Pancreas (tissue), 10 donors: ENCODE data around the gene DHX58. TPM values are rescaled to one million over a fixed set of nuclear protein-coding genes. Genes with fewer than 3 reads are reported as not detected.

Source experiments
- ATAC-seq, 4 donors: fragments of 200-7000 bp; cut with Tn5 transposase; one replicate each; pipeline versions ENCODE4 v1.8.0 to v1.9.1; 2020; ENCODE audit warnings: mild to moderate bottlenecking in 4 of 4, moderate library complexity in 4 of 4
- DNase-seq, 6 donors: peaks; one replicate each; pipeline ENCODE4 v3.0.0-alpha.2; 2020
- FAIRE-seq: peaks from 2 replicates; lab custom pipeline; 2012; peaks lifted over from hg19 to GRCh38; lab: Jason Lieb, UNC
- H3K27ac ChIP-seq, 4 donors: fragments of 200-600 bp; sonication (generic); 1 replicate in 3 of 4; 2 replicates in 1 of 4; pipeline versions ENCODE4 v1.5.0 to v1.8.0; 2020
- H3K27me3 ChIP-seq, 4 donors: fragments of 200-600 bp; one replicate each; pipeline ENCODE4 v1.8.0; 2021
- H3K36me3 ChIP-seq, 3 donors: fragments of 200-600 bp; sonication (generic) in 1 of 3; one replicate each; pipeline versions ENCODE4 v1.5.0 to v1.8.0; 2020 to 2021
- H3K4me1 ChIP-seq, 3 donors: fragments of 200-600 bp; one replicate each; pipeline ENCODE4 v1.8.0; 2021
- H3K4me3 ChIP-seq, 4 donors: fragments of 200-600 bp; sonication (generic) in 2 of 4; one replicate each; pipeline versions ENCODE4 v1.5.0 to v1.8.0; 2020 to 2021
- H3K9me3 ChIP-seq, 4 donors: fragments of 200-600 bp; one replicate each; pipeline ENCODE4 v1.8.0; 2021
- WGBS, 2 donors: extraction: QIAGEN DNeasy Blood & Tissue Kit; methylation state at CpG; one replicate each; pipeline ENCODE4 v1.1.7; 2013; 5-methylcytosine and 5-hydroxymethylcytosine counted together
- intact Hi-C, 3 donors: fragments of 100-400 bp; cut with DNase I; formaldehyde crosslinking; loops; one replicate each; pipeline versions ENCODE4 v1.11.1 to v1.14.2; 2022
- polyA plus RNA-seq, 2 donors: library from polyadenylated mRNA; stranded (reverse); fragments of 200-250 nt; gene quantifications; one replicate each; pipeline ENCODE4 v1.2.3, GENCODE V29; 2013
- total RNA-seq, 6 donors: library from RNA; stranded (reverse); fragmentation: NEBNext Ultra II Directional in 4 of 6; extraction: Animal tissue kit (Norgen Biotek cat#: 25700) in 4 of 6; gene quantifications; one replicate each; pipeline versions ENCODE4 v1.2.1 to v1.2.4, GENCODE V29; 2021 to 2023
- TF ChIP-seq, protein P1 (sequence below), 4 donors: fragments of 200-600 bp; sonication (generic) in 3 of 4; IDR thresholded peaks; one replicate each; pipeline versions ENCODE4 v1.5.0 to v1.8.0; 2021; ENCODE audit warnings: antibody characterized with exemption in 4 of 4
- donor health status: healthy with polysubstance abuse.
- donor health status: DM: no; HTN: no; CAD: no; lungs with moderate emphysema.
- donor health status: DM: no; HTN: no; CAD: no.
- donor health status: control.
- donor health status: control.
- donor health status: Bipolar disorder and iron deficiency.
- donor health status: DM: yes; HTN: yes; CAD: no.
- donor health status: DM: no; HTN: no; CAD: no.
- donor health status: DM: no; HTN: no; CAD: no.
- donor health status: DM: yes; HTN: yes; CAD: no.

Gene DHX58
- total and polyA plus RNA-seq, 8 donors = 3.7 to 22.8 (median 6.8) TPM

DNA sequence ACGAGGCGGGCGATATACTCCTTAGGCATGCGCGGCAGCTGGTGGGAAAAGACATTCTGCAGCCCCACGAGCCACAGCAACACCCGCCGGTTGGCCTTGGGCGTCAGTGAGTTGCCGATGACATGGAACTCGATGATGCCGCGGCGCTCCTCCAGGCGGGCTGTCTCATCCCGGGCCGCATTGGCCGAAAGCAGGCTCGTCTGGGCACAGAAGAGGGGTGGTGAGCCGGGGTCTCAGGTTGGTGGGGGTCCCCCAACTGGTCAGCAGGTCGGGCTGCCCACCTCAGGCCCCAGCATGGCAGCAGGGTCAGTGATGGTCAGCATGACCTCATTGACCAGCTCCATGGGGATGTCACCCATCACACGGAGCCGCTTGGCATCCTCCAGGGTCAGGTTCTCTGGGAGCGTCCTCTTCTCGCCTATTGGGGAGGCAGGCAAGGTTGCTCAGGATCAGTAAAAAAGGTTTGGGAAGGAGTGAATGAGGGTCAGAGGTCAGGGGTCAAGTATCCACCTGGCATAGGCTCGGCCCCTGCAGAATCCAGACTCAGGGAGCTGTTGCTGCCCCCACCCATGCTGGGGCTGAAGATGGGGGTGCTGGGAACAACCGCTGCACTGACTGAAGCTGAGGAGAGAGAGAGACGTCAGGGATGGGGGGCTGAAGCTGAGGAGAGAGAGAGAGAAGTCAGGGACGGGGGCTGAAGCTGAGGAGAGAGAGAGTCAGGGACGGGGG, 5.0 kb upstream of the DHX58 start:
- Histone ChIP-seq H3K9me3 (no peaks in the 10 kb centered on the region), H3K27me3 (no peaks in the 10 kb centered on the region), H3K36me3 (peaks cover 0 to 4% (median 0%) of the 10 kb centered on the region in 3 donors), H3K4me3 (no peak overlapping the region), H3K27ac (no peak overlapping the region), H3K4me1 (peaks cover 15 to 24% (median 21%) of the 10 kb centered on the region in 3 donors)
- FAIRE-seq (no peak), ATAC-seq (no peak), DNase-seq (peak in 1 of 6 donors; percentile 47)
- WGBS, 2 donors = 78 to 86% methylated on average over 30 of the region's 30 CpGs
- intact Hi-C loops = loop anchor here in 2 of 3 donors (5.0 to 10.0 kb wide), 3 partner anchors 93 to 153 kb away; partner anchors contain the start of genes NKIRAS2 (in 2 of the 2) and CNP (in 1 of the 2)
- TF ChIP-seq, protein P1, sequence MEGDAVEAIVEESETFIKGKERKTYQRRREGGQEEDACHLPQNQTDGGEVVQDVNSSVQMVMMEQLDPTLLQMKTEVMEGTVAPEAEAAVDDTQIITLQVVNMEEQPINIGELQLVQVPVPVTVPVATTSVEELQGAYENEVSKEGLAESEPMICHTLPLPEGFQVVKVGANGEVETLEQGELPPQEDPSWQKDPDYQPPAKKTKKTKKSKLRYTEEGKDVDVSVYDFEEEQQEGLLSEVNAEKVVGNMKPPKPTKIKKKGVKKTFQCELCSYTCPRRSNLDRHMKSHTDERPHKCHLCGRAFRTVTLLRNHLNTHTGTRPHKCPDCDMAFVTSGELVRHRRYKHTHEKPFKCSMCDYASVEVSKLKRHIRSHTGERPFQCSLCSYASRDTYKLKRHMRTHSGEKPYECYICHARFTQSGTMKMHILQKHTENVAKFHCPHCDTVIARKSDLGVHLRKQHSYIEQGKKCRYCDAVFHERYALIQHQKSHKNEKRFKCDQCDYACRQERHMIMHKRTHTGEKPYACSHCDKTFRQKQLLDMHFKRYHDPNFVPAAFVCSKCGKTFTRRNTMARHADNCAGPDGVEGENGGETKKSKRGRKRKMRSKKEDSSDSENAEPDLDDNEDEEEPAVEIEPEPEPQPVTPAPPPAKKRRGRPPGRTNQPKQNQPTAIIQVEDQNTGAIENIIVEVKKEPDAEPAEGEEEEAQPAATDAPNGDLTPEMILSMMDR (IDR thresholded peaks at IDR 0.05) = no peak

DNA sequence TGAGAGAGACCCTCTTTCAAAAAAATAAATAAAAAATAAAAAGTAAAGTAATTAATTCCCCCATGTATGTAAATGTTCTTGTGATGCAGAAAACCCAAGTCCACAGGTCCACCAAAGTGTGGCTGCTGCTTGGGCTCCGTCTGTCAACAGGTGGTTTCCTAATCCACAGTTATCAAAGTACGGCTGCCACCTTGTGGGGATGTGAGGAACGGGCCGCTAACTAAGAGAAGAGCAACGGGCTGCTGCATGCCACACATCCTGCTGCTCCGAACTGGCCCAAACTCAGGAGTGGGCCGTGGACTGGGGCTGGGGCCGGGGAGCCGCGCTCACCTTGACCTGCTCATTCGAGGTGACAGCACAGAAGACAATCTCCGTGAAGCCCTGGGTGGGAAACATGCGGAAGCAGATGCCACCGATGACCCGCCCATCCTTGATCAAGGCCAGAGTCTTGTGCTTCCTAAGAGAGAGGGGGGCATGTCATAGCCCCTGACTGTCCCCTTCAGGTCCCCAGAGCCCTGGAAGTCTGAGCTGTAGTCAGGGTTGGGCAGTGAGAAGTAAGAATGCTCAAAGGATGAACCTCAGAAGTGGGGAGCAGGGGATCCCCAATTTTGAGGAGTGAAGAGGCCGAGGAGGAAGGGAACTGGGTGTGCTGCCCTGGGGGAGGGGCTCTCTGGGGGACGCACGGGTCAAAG, 4.3 kb upstream of the DHX58 start:
- H3K4me3 ChIP-seq = no peak overlapping the region
- peaks cover 12 to 23% (median 17%) of the 10 kb centered on the region in 3 donors for H3K4me1 ChIP-seq
- peaks cover 0 to 4% (median 0%) of the 10 kb centered on the region in 3 donors for H3K36me3 ChIP-seq
- no peaks in the 10 kb centered on the region for H3K9me3 ChIP-seq
- peak; percentile 77 to 91 (median 84) for DNase-seq
- no peaks in the 10 kb centered on the region for H3K27me3 ChIP-seq
- no peak overlapping the region for H3K27ac ChIP-seq
- FAIRE-seq = no peak
- WGBS, 2 donors = 24 to 26% methylated on average over 18 of the region's 18 CpGs
- ATAC-seq = peak; percentile 41 to 64 (median 60)
- TF ChIP-seq, protein P1 (IDR thresholded peaks at IDR 0.05) = peak; percentile 49 to 81 (median 65)
- intact Hi-C loops = loop anchor here in 2 of 3 donors (5.0 to 10.0 kb wide), 3 partner anchors 92 to 152 kb away; partner anchors contain the start of genes NKIRAS2 (in 2 of the 2) and CNP (in 1 of the 2)

DNA sequence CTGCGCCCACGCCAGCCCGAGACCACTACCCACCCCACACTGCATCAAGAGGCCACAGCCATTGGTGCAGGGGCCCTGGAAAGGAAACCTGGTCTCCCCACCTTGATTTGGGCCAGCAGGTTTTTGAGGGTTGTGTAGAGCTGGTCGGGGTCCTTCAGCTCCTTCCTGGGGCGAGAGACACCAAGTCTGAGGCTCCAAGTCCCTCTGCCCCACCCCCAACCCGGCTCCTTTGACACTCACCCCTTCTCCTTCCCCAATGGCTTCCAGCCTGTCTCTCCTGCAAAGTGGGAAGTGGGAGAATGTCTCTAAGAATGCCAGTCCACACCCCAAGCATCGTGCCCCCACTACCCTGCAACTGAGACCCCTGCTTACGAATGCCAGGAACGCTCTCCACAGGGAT, 1.6 kb upstream of the DHX58 start:
- FAIRE-seq = no peak
- H3K27ac ChIP-seq = no peak overlapping the region
- WGBS, 2 donors = 91 to 94% methylated on average over 9 of the region's 9 CpGs

DNA sequence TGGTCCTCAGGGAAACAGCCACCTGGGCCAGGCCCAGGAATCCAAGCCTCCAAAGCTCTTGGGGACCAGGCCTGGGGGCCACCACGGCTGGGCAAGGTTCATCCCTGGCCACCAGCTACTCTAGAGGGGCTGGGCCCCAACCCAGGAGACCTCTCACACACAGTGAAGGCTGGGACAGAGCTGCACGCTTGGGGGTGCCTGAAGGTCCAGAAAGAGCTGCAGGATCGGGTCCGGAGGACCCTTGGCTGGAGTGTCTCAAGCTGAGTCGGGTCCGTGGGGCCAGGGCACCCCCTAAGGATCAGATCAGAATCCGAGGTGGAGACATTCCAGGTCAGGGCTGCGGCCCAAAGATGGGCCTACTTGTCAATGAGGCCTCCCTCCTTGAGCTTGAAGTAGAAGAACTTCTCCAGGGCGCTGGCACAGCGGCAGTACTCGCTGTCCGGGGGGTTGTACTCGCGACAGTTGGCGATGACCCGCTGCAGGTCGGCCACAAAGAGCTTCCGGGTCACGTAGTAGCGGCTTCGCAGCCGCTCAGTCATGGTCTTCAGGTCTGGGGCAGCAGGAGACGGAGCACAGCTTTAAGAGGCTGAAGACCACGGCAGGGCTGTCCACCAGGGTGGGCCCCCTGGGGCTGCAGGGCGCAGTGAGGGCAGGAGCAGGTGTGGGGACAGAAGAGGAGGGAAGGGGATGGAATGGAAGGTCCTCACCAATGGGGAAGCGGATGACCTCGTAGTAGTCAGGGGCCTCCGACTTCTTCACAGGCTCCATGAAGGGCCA, 967 bp upstream of the DHX58 start:
- DNase-seq = peak in 2 of 6 donors; percentile 45 to 67
- H3K27me3 ChIP-seq = no peaks in the 10 kb centered on the region
- no peak for ATAC-seq
- H3K36me3 ChIP-seq = peaks cover 0 to 4% (median 0%) of the 10 kb centered on the region in 3 donors
- intact Hi-C loops = loop anchor here in 2 of 3 donors (5.0 to 10.0 kb wide), 3 partner anchors 89 to 151 kb away; partner anchors contain the start of genes CNP (in 1 of the 2) and NKIRAS2 (in 1 of the 2)
- FAIRE-seq = no peak
- 83 to 87% methylated on average over 28 of the region's 28 CpGs for WGBS, 2 donors
- no peaks in the 10 kb centered on the region for H3K9me3 ChIP-seq
- H3K27ac ChIP-seq = peak overlapping the region; percentile 63 to 85 (median 76)
- TF ChIP-seq, protein P1 (IDR thresholded peaks at IDR 0.05) = no peak
- H3K4me3 ChIP-seq = peak overlapping the region in 1 of 4 donors; percentile 44
- peaks cover 6 to 21% (median 15%) of the 10 kb centered on the region in 3 donors for H3K4me1 ChIP-seq

More for the DNA sequence above, 1.6 kb upstream of the DHX58 start:
- no peaks in the 10 kb centered on the region for H3K27me3 ChIP-seq
- H3K4me3 ChIP-seq = no peak overlapping the region
- intact Hi-C loops = loop anchor here in 2 of 3 donors (5.0 to 10.0 kb wide), 3 partner anchors 89 to 152 kb away; partner anchors contain the start of genes CNP (in 1 of the 2) and NKIRAS2 (in 1 of the 2)
- peaks cover 0 to 4% (median 0%) of the 10 kb centered on the region in 3 donors for H3K36me3 ChIP-seq
- no peak for ATAC-seq
- TF ChIP-seq, protein P1 (IDR thresholded peaks at IDR 0.05) = no peak
- H3K9me3 ChIP-seq = no peaks in the 10 kb centered on the region
- DNase-seq = no peak
- peaks cover 6 to 21% (median 15%) of the 10 kb centered on the region in 3 donors for H3K4me1 ChIP-seq
